ENCODE results near the gene YTHDF1. TPM values are rescaled to one million over a fixed set of nuclear protein-coding genes. Genes with fewer than 3 reads are reported as not detected.

YTHDF1 gene
- total RNA-seq, 1 experiment from 2014 or later = 42.6 TPM

DNA sequence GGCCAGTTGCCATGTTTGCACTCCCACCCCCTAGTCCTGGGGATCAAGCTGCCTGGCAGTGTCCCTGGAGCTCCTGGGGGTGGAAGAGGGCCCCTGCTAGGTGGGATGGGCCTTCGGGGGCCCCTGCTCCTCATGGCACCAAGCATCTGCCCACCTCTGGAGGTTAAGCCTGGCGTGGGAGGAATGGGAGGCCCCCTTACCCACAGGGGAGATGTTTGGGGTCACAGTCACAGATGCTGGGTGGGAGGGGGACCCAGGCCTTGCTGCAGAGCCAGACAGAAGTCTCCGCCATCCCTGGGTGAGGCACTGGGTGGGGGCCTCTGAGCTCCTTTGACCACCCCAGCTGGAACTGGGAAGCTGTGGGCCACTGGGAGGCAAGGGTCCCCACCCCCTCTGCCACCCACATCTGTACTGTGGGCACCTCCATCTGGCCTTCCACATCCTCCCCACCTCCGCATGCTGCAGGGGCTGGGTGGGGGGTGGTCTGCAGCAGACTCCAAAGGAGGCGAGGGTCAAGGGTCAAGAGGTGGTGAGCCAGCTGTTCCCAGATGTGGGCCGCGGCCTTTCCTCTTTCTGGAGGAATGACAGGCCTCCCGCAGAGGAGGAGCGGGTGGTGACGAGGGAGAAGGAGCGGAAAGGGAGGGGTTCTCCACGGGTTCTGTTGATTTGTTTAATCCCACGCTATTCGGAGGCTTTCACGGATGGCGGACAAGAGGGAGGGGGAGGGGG, 41.5 kb downstream of the YTHDF1 start:
- POLR2A ChIA-PET (ENCODE audit: unreplicated experiment) = no interaction called here
- no peak overlapping the region for H3K4me3 ChIP-seq

GRCh38 chr20:63173552-63174191, 42.3 kb downstream of the YTHDF1 start:
- Histone ChIP-seq H3K4me2 (no peak overlapping the region), H3K4me3 (no peak overlapping the region), H3F3A (ENCODE audit: insufficient read depth, low read depth) (no peaks in the 10 kb centered on the region), H3K9me3 (ENCODE audit: insufficient read depth, low read depth) (no peaks in the 10 kb centered on the region), H3K27me3 (ENCODE audit: insufficient read depth, low read depth) (peaks cover 68% of the 10 kb centered on the region), H3K4me1 (replicated peaks; ENCODE audit: insufficient read depth) (no peaks in the 10 kb centered on the region), H2AFZ (no peak overlapping the region), H3K79me2 (ENCODE audit: low read depth) (no peaks in the 10 kb centered on the region), H3K27ac (no peak overlapping the region), H3K36me3 (ENCODE audit: low read depth) (no peaks in the 10 kb centered on the region), H3K9me2 (ENCODE audit: insufficient read depth) (no peaks in the 10 kb centered on the region), H4K20me1 (ENCODE audit: insufficient read depth) (peaks cover 7% of the 10 kb centered on the region; the same call in 1 of the 2 replicates)
- TF ChIP-seq CTCF (conservative IDR thresholded peaks at IDR 0.05) (no peak), EZH2 (IDR thresholded peaks at IDR 0.05; ENCODE audit: low read depth) (no peak)
- ChIA-PET CTCF (no interaction called here), POLR2A (ENCODE audit: unreplicated experiment) (no interaction called here)
- intact Hi-C loops (cut with micrococcal nuclease; ENCODE audit: unreplicated experiment) = loop anchor here (2.0 kb wide), 1 partner anchor 201 kb away; no protein-coding TSS in a partner anchor
- BruUV-seq (replicated peaks) = no TSS peak
- DNase-seq = no peak

More for the DNA sequence above, 41.5 kb downstream of the YTHDF1 start:
- no peak for DNase-seq
- H3K4me2 ChIP-seq = no peak overlapping the region
- H3K79me2 ChIP-seq (ENCODE audit: low read depth) = no peaks in the 10 kb centered on the region
- CTCF ChIA-PET = no interaction called here
- BruUV-seq (replicated peaks) = no TSS peak
- peaks cover 7% of the 10 kb centered on the region; the same call in 1 of the 2 replicates for H4K20me1 ChIP-seq (ENCODE audit: insufficient read depth)
- no peaks in the 10 kb centered on the region for H3K4me1 ChIP-seq (replicated peaks; ENCODE audit: insufficient read depth)
- intact Hi-C loops (cut with micrococcal nuclease; ENCODE audit: unreplicated experiment) = no loop called here
- H3K27ac ChIP-seq = no peak overlapping the region
- H3K36me3 ChIP-seq (ENCODE audit: low read depth) = no peaks in the 10 kb centered on the region
- TF ChIP-seq CTCF (conservative IDR thresholded peaks at IDR 0.05) = no peak
- TF ChIP-seq EZH2 (IDR thresholded peaks at IDR 0.05; ENCODE audit: low read depth) = no peak
- peaks cover 73% of the 10 kb centered on the region for H3K27me3 ChIP-seq (ENCODE audit: insufficient read depth, low read depth)
- H3K9me2 ChIP-seq (ENCODE audit: insufficient read depth) = no peaks in the 10 kb centered on the region
- no peak overlapping the region for H2AFZ ChIP-seq
- H3F3A ChIP-seq (ENCODE audit: insufficient read depth, low read depth) = no peaks in the 10 kb centered on the region
- H3K9me3 ChIP-seq (ENCODE audit: insufficient read depth, low read depth) = no peaks in the 10 kb centered on the region

DNA sequence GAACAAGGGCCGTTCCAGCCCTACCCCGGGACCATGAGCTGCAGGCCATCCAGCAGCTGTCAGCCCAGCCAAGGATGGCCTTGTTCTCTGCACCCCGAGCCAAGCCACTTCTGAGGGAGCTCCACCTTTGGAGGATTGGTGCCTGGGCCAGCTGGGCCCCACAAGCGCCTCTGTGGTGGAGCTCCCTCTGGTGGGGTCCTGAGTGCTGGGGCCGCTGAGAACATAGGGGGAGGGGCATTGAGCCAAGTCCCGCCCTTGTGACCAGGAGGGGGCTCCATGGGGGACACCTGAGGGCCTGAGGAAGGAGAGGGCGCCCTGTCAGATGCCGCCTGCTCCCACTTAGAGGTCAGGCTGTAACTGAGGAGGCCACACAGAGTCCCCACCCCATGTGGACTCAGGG, 43.2 kb downstream of the YTHDF1 start:
- Histone ChIP-seq H2AFZ (no peak overlapping the region), H3K9me2 (ENCODE audit: insufficient read depth) (no peaks in the 10 kb centered on the region), H3K27me3 (ENCODE audit: insufficient read depth, low read depth) (peaks cover 70% of the 10 kb centered on the region), H3K9me3 (ENCODE audit: insufficient read depth, low read depth) (no peaks in the 10 kb centered on the region), H3K36me3 (ENCODE audit: low read depth) (no peaks in the 10 kb centered on the region), H3K4me2 (no peak overlapping the region), H3K4me3 (no peak overlapping the region), H4K20me1 (ENCODE audit: insufficient read depth) (peaks cover 7% of the 10 kb centered on the region; the same call in 1 of the 2 replicates), H3F3A (ENCODE audit: insufficient read depth, low read depth) (no peaks in the 10 kb centered on the region), H3K79me2 (ENCODE audit: low read depth) (no peaks in the 10 kb centered on the region), H3K4me1 (replicated peaks; ENCODE audit: insufficient read depth) (no peaks in the 10 kb centered on the region), H3K27ac (no peak overlapping the region)
- no TSS peak for BruUV-seq (replicated peaks)
- ChIA-PET POLR2A (ENCODE audit: unreplicated experiment) (no interaction called here), CTCF (no interaction called here)
- intact Hi-C loops (cut with micrococcal nuclease; ENCODE audit: unreplicated experiment) = loop anchor here (2.0 kb wide), 1 partner anchor 200 kb away; no protein-coding TSS in a partner anchor
- peak in 1 of 2 experiments; percentile 20 for DNase-seq
- TF ChIP-seq CTCF (conservative IDR thresholded peaks at IDR 0.05) (peak; percentile 33; the same call in 1 of the 2 replicates), EZH2 (IDR thresholded peaks at IDR 0.05; ENCODE audit: low read depth) (no peak)
